ENCODE results near the gene CRLF2.
"Not testable (repeated sequence)": the region's sequence is repeated elsewhere in the genome, so short reads cannot be mapped to it uniquely, and the experiment has no call there.

CRLF2 gene

GRCh38 chrX:1165535-1166196 lies 46.8 kb downstream of the CRLF2 start:
- peak; percentile 17 for DNase-seq

- DNase-seq: no peak
These were observed 47.8 kb downstream of the CRLF2 start for GRCh38 chrX:1164322-1165288.

GRCh38 chrX:1163231-1163630 lies 49.2 kb downstream of the CRLF2 start:
- no peak for DNase-seq

GRCh38 chrX:1162119-1162916 lies 50.1 kb downstream of the CRLF2 start:
- no peak for DNase-seq

- no peak for DNase-seq
These were observed 52.9 kb downstream of the CRLF2 start for GRCh38 chrX:1159548-1159947.

DNA sequence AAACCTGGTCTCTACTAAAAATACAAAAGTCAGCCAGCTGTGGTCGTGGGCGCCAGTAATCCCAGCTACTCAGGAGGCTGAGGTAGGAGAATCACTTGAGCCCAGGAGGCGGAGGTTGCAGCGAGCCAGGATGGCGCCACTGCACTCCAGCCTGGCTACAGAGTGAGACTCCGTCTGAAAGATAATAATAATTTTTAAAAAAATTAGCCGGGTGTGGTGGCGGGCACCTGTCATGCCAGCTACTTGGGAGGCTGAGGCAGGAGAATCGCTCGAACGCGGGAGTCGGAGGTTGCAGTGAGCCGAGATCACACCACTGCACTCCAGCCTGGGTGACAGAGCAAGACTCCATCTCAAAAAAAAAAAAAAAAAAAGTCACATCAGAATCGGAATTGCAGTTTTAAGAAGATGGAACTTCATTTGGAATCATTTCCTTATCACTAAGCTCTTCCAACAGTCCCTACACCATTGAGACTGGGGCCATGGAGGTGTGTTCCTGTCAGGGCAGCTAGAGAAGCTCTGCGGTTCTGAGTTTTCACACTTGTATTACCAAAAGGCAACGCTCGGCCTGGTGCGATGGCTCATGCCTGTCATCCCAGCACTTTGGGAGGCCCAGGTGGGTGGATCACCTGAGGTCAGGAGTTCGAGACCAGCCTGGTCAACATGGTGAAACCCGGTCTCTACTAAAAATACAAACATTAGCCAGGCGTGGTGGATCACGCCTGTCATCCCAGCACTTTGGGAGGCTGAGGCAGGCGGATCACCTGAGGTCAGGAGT lies 55.6 kb downstream of the CRLF2 start:
- not testable (repeated sequence) for DNase-seq

- no peak for DNase-seq
These were observed 58.5 kb downstream of the CRLF2 start for GRCh38 chrX:1153940-1154339.

DNA sequence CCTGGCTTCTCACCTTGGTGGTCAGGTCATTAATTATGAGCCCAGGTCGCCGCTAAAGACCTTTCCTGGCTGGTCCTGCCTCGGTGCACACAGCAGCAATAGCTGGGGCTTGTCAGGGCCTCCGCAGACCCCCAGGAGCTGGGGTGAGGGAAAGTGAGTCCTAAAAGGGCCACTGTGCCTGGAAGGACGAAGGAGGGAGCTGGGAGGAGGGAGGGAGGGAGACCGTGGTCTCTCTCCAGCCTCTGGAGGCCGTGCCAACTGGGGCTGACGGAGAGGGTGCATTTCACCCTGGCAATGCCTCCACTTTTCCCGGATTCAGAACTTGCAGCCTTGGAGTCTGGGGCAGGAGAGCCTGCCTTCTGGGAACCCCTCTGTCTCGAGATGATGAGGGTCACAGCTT lies 60.4 kb downstream of the CRLF2 start:
- no peak for DNase-seq

DNA sequence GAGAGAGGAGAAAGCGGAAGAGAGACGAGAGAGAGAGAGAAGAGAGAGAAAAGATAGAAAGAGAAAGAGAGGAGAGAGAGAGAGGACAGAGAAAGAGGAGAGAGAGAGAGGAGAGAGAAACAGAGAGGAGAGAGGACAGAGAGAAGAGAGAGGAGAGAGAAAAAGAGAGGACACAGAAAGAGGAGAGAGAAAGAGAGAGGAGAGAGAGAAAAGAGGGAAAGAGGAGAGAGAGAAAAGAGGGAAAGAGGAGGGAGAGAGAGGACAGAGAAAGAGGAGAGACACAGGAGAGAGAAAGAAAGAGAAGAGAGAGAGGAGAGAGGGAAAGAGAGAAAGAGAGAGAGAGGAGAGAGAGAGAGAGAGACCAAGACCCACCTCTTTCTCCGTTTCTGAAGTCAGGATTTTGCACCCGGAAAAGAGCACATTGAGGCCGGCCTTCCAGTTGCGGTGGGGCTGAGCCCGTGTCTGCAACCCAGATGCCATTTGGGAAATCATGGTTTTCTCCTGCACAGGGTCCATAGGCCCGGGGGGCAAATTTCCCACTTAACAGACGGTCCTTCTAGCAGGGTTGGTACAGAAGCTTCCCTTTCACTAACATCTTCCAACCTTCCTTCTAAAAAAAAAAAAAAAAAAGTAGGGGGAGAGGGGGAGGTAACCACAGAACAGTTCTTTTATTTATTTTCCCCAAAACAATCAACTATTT lies 60.9 kb downstream of the CRLF2 start:
- no peak for DNase-seq

GRCh38 chrX:1150569-1151347 lies 61.7 kb downstream of the CRLF2 start:
- no peak for DNase-seq

GRCh38 chrX:1147611-1148515 lies 64.6 kb downstream of the CRLF2 start:
- DNase-seq: no peak

DNA sequence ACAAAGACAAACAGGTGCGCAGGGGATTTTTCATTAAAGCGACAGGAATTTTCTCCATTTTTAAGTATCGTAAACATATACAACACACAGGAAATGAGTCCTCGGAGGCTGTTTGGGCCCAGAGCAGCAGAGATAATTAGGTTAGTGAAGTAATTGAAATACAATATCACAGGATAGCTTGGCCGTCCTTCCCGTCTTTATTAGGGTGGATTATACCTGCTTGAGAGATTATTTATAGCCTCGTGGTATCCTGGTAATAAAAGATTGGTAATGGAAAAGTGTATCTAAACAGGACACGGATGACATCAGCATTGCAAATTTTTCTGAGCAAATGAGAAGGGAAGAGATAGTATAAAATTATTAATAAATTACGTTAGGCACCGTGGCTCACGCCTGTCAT lies 68.2 kb downstream of the CRLF2 start:
- no peak for DNase-seq

Measured in CD4-positive, alpha-beta T cell treated with Interleukin-6 for 4 hours (primary cell).